HG03442 (cell line): ENCODE measurements around the gene NBEA.
A peak's percentile ranks its signal among the peaks of the same experiment; 100 is the strongest.

Experiments used
- ATAC-seq: cut with Tn5 transposase; IDR thresholded peaks from one replicate; pipeline ENCODE4 v1.9.1; 2021; ENCODE audit warnings: mild to moderate bottlenecking, moderate library complexity; ENCODE audit not compliant: unreplicated experiment

Gene NBEA

DNA sequence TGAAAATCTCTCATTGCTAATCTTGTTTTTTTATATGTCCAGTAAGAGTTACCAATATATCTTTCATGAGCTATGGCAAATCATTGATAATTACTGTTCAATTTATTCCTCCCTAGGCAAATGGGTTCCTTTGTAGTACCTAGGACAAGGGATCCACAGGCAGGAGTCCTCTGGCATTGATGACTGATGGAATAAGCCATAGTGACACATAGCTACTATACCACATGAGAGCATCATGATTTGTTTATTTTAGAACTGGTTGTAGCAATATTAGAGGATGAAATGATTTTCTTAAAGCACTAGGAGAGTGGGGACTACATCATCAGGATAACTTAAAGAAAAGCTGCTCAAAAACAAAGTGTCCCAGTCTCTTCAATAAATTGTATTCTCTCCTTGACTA lies 556.2 kb downstream of the NBEA start:
- no peak for ATAC-seq

DNA sequence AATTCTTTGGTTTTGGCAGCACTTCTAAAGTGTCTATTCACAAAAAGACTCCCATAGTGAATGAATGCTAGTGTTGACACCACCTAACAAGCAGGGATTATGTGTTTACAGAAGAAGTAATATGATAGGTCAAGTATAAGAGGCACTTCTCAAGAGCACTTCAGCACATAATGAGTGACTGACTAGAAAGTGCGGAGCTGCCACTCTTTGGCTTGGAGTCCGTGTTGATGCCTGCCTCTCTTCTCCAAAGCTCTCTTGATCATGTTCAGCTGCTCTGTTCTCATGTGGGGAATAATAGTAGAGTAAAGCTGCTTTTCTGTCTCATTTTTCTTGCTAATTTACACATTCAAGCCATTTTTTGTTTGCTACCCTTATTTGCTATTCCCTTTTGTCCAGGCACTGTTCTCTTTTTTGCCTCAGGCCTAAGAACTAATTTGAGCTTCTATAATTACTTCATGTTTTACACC lies 557.2 kb downstream of the NBEA start:
- no peak for ATAC-seq

DNA sequence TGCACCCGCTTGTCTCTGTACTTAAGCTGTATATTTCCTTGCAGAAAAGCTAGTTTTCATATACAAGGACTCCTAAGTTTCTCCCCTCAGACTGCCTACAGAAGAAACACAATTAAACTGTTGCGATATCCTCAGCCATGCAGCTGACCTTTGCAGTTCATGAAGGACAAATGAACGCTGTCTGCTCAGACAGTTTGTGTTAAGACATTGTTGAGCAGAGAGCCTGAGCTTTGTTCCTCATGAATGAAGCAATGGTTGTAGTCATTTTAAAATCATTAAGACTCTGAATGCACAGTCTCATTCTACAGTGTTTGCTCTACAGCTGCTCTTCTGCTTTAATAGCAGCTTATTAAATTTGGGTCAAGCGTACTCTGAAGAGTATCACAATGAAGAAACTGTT lies 557.6 kb downstream of the NBEA start:
- no peak for ATAC-seq

DNA sequence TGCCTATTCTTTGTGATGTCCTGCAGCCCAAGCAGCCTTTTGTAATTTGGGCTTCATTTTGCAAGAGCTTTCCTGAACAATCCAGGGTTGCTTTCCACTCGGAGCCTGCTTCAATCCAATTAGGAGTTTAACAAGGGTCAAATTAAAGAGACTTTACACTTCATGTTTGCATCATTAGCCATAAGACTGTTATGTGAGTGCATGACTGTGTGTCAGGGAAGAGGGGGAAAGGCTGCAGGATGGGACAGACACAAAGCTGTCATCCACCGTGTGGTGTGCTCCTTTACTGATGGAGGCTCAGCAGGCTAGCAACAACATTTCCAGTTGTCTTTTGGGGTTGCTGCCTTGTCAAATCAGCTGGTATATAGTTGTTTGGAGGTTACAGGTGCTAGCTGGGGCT lies 558.1 kb downstream of the NBEA start:
- no peak for ATAC-seq

DNA sequence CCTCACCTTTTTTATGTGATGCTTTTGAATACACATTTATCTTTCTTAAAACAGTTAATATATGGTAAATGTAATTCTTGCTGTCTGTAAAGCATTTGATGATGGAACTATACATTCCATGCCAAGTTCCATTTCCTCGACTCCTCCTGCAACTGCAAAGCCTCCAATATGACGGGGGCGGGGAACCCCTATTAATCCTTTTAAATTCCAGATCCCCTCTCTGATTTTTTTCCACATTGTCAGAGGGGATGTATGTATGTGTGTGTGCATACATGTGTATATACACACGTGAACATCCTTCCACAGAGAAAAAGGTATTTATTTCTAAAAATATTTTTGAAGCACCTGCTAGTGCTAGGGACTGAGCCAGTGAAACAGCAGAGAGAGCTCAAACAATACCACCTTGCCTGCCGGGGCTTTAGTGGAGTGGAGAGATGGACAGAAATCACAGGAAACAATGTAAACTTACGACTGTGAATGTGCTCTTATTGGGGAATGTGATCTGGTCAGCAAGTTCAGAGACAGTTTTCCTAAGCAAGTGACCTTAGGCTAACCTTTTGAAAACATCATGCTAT lies 559.7 kb downstream of the NBEA start:
- ATAC-seq = no peak

DNA sequence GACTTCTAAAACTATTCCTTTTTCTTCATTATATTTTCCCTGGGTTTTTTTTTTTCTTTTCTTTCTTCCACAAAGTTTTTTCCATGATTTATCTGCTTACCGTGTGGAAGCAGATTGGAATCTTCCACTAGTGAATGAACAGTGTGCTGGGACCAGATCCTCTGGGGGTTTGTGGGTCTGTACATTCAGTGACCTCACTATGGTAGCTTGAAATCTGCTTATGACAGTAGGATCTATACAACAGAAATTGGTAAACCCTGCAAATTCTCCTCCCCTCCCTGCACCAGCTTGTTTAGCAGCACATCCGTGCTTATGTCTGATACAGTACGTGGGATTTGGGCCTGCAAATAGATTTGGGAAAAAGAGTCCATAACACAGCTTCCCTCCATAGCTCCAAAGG lies 560.4 kb downstream of the NBEA start:
- ATAC-seq = no peak

DNA sequence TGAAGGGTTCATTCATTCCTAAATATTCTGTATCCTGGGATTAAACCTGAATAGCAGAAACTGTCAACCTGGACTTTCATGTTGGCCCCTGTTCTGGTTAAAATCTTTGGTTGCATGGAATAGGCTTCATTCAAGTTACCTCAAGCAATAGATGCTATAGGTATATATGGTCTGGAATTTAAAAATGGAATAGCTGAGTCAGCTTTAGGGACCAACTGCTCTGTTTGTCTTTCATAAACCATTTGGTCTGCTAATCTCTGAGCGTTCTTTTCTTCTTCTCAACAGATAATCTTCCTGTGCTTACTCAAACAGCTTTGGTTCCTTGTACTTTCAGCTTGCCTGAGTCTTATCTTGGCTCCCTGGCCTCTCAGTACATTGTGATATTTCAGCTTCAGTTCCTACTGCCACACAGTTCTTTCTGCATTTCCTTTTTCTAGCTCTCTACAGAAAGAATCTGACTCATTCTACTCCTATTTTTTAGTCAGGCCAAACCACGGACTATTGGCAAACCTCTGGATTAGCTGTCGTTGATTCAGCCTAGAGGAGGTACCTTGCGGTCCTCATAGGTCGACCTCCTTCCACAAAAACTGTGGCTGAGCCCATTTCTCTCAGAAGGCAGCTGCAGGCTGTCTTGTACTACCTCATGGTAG lies 570.3 kb downstream of the NBEA start:
- ATAC-seq = no peak

DNA sequence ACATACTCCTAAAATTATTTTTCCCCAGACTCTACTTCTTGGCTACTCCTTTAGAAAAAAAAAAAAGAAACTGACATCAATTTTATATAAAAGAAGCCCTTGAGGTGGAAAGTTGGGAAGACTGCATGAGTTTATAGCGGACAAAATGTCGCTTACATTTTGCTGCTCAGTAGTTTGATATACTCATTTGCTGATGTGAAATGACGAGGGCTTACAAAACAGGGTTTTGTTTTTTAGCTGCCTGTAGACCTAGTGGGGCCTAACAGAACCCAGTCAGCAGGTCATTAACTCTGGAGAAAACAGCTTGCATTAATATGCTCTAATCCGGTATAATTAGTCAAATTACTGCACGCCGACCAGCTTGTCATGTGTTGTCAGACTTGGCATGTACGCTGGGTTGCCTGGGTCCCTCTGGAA lies 572.0 kb downstream of the NBEA start:
- ATAC-seq = no peak

DNA sequence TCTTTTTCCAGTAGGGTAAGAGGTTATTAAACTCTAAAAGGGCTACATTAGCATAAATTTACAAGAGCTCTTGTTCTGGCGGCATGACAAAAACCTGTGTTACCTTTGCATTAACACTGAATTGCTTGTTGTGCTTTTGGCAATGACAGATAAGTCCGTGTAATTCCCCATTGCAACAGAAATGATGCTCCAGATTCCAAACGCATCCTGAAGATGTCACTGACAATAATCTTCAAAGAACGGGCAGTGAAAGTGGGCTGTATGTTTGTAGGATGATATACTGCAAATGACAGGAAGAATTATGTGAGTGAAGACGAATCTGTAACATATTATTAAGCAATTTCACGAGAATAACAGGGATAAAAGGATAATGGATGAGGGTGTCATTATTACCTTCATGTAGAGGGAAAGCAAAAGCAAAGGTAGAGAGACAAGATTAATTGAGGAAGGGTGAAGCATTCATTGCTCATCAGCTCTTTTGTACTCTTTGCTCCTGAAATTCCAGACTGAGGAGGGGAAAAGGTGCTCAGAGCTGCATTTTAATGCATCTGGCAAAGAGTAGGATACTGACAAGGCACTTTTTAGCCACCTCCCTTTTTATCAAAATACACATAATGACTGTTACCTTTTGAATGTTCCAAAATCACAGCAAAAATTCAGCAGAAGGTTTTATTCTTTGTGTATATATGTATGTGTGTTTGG lies 572.9 kb downstream of the NBEA start:
- no peak for ATAC-seq

DNA sequence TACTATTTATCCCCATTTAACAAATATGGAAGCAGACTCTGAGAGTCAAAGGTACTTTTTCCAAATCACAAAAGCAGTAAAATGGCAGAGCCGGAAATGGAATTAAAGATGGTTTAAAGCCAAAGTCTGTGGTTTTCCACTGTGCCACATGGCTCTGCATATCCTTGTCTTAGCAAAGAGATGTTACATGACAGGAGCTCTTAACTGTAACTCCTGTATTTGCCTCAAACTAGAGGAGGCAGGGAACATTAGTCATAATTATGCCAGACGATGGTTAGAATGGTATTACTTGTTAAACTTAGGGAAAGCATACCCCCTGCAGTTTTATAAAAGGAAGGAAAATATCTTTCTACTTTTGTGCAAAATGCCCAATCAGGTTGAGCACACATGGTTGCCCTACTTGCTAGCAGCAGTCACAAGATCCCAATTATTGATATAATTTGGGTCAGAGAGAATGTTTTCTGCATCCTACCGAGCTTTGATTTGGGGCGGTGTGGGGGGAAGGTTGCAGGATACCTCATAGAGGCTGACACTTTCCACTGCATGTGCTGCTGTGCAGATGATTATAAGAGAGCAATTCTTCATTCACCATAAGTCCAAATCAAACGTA lies 576.4 kb downstream of the NBEA start:
- ATAC-seq = no peak

DNA sequence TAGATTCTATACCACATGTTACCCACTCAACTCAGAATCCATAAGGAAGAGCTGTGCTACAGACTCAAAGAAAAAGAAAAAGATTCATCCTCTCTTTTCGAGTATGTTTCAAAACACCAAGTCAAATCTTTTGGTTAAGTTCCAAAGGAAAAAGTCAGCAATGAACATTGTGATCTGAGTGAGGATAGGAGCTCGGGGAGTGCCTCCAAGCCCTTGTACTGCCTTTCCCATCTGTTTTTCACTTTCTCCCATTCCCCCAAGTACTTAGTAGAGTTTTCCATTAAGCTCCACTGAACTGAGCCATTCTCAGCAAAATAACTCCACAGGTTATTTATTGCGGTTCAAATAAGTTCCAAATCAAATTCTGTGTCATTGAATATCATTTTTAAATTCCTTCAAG lies 582.1 kb downstream of the NBEA start:
- ATAC-seq = no peak

DNA sequence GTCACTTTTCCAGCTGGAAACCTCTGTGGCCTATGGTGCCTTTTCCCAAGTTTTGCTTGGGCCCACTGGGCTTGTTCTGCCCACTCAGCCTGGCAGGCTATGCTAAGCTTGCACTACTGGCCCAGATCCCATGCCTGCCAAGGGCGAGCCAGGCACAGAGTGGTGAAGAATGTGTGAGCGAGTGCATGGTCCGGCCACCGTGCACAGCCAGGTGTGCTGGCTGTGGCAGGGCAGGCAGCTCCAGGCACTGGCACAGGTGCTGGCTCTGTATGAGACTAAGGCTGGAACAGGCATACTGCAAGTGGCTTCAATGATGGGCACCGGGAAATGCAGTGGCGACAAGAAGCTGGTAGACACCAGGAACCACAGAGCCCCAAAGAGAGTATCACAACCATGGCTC lies 584.5 kb downstream of the NBEA start:
- no peak for ATAC-seq

DNA sequence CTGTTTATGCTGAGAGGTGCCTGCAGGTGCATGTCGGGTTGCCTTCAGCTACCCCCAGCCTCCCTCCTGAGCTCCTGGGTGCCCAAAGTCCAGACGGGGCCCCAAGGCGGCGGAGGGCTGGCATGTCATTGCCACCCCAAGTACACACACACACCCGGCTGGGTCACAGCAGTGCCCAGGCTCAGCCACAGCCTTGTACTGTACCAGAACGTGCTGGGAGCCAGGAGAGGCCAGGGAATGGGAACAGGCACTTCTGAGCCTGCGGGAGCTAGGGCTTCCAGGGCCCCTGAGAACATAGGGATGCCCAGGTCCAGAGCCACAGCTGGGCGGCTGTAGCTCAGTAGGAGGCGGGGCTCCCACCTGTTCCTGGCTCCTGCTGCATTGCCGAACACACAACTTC lies 585.4 kb downstream of the NBEA start:
- ATAC-seq = no peak

DNA sequence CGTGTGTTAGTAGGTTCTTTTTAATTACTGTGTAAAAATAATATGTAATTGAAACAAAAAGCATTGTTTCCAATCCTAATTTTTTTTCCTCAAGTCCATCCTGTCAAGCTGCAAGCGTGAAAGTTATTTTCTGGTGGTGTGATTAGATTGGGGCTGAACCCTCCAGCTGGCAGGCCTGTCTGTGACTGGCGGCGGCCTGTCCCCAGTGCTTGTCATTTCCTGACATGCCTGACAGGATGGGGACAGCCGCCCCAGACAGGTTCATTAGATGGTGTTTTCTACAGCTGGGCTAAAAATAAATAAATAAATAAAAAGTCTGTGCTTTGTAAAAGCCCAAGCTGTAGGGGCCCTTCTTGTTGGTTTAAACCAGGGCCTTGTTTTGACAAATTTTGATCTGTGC lies 588.1 kb downstream of the NBEA start:
- no peak for ATAC-seq

DNA sequence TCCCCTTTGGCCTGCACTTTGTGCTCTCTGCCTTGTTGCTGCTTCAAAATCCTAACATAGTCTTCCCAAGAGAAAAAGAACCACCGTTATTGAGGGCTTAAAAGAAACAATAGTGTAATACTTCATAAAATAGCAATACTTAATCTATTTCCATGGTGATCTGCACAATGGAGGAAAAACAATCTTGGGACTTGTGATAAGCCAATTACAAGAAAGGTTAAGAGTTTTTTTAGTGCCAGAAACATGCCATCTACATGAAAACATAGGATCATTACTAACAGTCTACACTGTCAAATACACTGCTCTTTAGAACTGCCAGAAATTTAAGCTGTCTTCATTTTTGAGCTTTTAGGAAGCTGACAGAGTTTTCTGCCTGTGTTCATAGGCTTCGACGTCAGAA lies 588.5 kb downstream of the NBEA start:
- ATAC-seq = no peak

DNA sequence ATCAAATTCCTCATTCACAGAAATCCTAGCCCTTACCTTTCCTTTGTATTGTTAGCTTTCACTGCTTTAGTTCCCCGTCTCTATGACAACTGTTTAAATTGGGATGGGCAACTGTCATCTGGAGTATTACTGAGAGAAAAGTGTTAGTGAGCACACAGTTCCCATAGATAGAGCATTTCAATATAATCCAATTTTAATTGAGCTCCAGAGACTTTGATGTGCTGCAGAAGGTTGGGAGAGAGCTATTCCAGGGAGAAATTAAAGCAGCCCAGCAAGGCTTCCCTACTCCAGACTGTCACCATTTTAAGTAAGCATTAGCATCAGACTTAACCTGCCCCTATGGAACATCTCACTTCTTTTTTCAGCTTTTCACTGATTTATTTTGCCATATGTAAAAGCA lies 589.5 kb downstream of the NBEA start:
- ATAC-seq = no peak

DNA sequence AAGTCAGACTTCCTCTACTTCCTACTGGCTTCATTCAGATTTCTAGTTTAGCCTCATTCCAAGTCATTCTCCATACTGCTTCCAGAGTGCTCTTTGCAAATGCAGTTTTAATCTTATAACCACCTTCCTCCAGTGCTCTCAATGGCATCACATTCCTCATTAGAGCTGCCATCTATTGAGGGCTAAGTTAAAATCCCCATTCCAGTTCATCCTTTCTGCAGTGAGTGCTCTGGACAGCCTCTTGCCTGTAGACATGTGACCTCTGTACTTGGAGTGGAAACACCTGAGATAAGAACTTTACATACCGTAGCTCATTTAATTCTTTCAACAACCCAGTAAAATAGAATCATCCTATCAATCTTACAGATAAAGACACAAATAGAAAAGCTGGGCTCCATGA lies 592.3 kb downstream of the NBEA start:
- no peak for ATAC-seq

DNA sequence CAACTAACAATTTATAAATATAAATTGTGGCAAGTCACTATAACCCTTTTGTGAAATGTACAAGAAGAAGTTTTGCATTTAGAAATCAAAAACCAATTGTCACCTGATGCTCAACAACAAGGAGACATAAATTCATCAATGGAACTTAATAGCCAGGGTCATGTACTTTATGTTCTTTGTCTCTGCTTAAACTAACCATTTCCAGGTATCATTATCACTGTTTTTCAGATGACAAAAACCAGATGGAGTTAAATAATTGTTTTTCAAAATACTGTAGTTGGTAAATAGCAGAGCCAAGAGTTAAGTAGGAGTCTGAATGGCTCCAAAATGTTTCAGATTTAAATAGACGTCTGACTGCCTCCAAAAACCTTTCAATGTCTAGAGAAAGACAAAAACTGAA lies 606.7 kb downstream of the NBEA start:
- no peak for ATAC-seq

DNA sequence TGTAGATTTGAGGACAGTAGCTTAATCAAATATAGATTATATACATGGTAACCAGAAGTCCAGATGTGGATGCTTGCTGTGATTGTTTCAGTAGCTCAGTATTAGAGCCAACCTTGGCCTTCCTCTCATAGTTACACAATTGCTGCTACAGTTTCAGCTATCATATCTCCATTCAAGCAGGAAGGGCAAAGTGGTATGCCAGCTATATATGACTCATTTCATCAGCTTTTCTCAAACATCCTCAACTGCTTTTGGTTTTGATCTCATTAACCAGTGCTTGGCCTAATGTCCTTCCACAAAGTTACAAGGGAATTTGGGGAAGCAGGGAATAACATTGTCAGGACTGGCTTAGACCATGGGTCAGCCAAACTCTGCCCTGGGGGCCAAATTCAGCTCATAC lies 607.4 kb downstream of the NBEA start:
- ATAC-seq = peak; percentile 68

DNA sequence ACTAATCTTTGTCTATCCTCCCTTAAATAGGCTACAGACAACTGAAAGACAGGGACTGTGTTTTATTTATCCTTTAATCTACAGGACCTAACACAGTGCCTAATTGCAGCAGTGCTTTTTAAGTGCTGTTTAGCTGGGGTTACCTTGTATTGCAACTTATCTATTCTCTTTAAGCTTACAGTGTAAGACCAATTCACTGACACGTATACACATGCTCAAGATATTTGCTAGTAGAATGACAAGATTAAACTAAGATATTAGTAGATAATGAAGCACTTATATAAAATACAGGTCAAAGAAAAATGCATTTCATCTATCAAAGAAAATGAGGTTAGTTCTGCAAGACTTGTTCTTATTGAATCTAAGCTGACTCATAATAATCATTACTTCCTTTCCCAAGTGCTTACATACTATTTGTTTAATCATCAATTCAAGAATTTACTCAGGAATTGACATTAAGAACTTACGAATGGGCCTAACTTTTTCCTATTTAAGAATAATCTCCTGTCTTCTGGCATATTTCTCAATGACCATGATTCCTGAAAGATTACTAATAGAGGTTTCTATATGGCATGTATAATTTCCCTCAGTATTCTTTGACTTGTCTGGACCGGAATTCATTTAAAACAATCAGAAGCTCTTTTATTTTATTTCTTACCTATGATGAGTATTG lies 610.2 kb downstream of the NBEA start:
- no peak for ATAC-seq

DNA sequence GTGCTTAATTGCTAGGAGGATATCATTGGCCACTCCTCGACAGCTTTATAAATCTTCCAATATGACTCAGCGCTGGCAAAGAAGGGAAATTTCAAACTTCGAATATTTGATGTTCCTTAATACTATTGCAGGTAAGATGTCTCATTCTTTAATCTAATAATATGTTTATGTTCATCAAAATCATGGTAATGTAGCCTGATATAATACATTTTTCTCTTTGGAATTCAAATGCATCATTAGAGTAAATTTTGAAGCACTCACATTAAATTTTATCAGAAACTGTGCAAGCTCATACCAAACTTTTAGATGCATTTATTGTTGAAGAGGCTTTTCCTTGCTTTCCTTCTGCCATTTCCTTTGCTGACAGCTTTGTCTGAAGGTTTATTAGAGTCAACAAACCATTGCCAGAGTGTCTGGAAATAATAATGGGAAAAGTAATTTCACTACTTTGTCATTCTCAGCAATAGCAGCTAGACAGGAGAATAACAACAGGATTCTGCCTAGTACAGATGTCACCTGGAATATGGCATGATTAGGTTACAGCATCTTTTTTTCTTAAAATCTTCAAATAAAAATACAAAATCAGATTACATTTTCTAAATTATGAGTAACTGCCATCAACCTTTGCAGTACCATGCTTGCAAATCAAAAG lies 613.0 kb downstream of the NBEA start:
- no peak for ATAC-seq
